ENCODE results near the gene SDS.
"Not testable (repeated sequence)": the region's sequence is repeated elsewhere in the genome, so short reads cannot be mapped to it uniquely, and the experiment has no call there.

DNA sequence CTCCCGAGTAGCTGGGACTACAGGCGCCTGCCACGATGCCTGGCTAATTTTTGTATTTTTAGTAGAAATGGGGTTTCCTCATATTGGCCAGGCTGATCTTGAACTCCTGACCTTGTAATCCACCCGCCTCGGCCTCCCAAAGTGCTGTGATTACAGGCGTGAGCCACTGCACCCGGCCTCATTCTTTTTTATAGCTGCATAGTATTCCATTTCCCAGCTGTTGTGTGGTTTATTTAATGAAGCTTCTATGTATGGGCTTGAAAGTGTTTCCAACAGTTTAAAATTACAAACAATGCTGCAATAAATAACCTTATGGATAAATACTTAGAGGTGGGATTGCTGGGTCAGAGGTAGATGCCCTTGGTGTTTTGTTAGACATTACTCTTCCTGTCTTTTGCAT, 49.5 kb downstream of the SDS start:
- TF ChIP-seq POLR2A (IDR thresholded peaks at IDR 0.05; ENCODE audit: low read length); GATA1 (IDR thresholded peaks at IDR 0.05; ENCODE audit: low read depth, low read length): not testable (repeated sequence)

Measured in erythroblast (primary cell).